SJCRH30 (cell line): ENCODE measurements around the gene SYT1. TPM values are rescaled to one million over a fixed set of nuclear protein-coding genes. Genes with fewer than 3 reads are reported as not detected.

Source experiments
- DNase-seq, 2 experiments: peaks; one replicate each; pipeline ENCODE4 v3.0.0-alpha.2; 2015 to 2020
- H3K27ac ChIP-seq: fragments of 250-450 bp; sonication (Bioruptor Pico); 2 replicates; pipeline ENCODE4 v1.5.1; 2020; ENCODE audit warnings: mild to moderate bottlenecking, moderate library complexity
- H3K27me3 ChIP-seq: fragments of 250-450 bp; sonication (Bioruptor Pico); 2 replicates; pipeline ENCODE4 v1.5.1; 2020; ENCODE audit warnings: mild to moderate bottlenecking, moderate library complexity
- H3K36me3 ChIP-seq: fragments of 250-450 bp; sonication (Bioruptor Pico); 2 replicates; pipeline ENCODE4 v1.5.1; 2020; ENCODE audit warnings: mild to moderate bottlenecking, moderate library complexity
- H3K4me1 ChIP-seq: fragments of 250-450 bp; sonication (Bioruptor Pico); 2 replicates; pipeline ENCODE4 v1.5.1; 2020; ENCODE audit warnings: mild to moderate bottlenecking, moderate library complexity
- H3K4me3 ChIP-seq: fragments of 250-450 bp; sonication (Bioruptor Pico); 2 replicates; pipeline ENCODE4 v1.5.1; 2020; ENCODE audit warnings: mild to moderate bottlenecking, moderate library complexity
- H3K9me3 ChIP-seq: fragments of 250-450 bp; sonication (Bioruptor Pico); replicated peaks from 2 replicates; pipeline ENCODE4 v1.5.1; 2020; ENCODE audit warnings: mild to moderate bottlenecking, moderate library complexity
- total RNA-seq: library from RNA; depleted of rRNA; stranded (reverse); fragments of >200 nt; shearing (Covaris generic); gene quantifications from 2 replicates; pipeline ENCODE4 v1.2.3, GENCODE V29; 2014

SYT1 gene
- total RNA-seq, 1 experiment from 2014 or later, result 6.8 TPM

- H3K4me3 ChIP-seq, result no peak overlapping the region
- H3K4me1 ChIP-seq, result no peaks in the 10 kb centered on the region
- no peaks in the 10 kb centered on the region for H3K27me3 ChIP-seq
- DNase-seq, result no peak
- H3K36me3 ChIP-seq, result no peaks in the 10 kb centered on the region
- no peak overlapping the region for H3K27ac ChIP-seq
- H3K9me3 ChIP-seq, result no peaks in the 10 kb centered on the region; the same call in 1 of the 2 replicates
These were observed 14.3 kb downstream of the SYT1 start for GRCh38 chr12:78878866-78879265.

GRCh38 chr12:78880078-78880477, 15.5 kb downstream of the SYT1 start:
- no peaks in the 10 kb centered on the region; the same call in 1 of the 2 replicates for H3K9me3 ChIP-seq
- no peak overlapping the region for H3K4me3 ChIP-seq
- no peak for DNase-seq
- H3K4me1 ChIP-seq, result no peaks in the 10 kb centered on the region
- no peaks in the 10 kb centered on the region for H3K36me3 ChIP-seq
- no peaks in the 10 kb centered on the region for H3K27me3 ChIP-seq
- H3K27ac ChIP-seq, result no peak overlapping the region

- H3K27me3 ChIP-seq, result no peaks in the 10 kb centered on the region
- H3K9me3 ChIP-seq, result no peaks in the 10 kb centered on the region; the same call in 1 of the 2 replicates
- H3K27ac ChIP-seq, result no peak overlapping the region
- no peaks in the 10 kb centered on the region for H3K36me3 ChIP-seq
- no peak overlapping the region for H3K4me3 ChIP-seq
- DNase-seq, result no peak
- H3K4me1 ChIP-seq, result no peaks in the 10 kb centered on the region
These were observed 17.1 kb downstream of the SYT1 start for GRCh38 chr12:78881685-78882084.

GRCh38 chr12:78885466-78885865, 20.9 kb downstream of the SYT1 start:
- Histone ChIP-seq H3K4me3 (no peak overlapping the region), H3K27me3 (no peaks in the 10 kb centered on the region), H3K27ac (no peak overlapping the region), H3K4me1 (no peaks in the 10 kb centered on the region), H3K9me3 (no peaks in the 10 kb centered on the region), H3K36me3 (no peaks in the 10 kb centered on the region)
- DNase-seq, result no peak

GRCh38 chr12:78886719-78887407, 22.3 kb downstream of the SYT1 start:
- DNase-seq, result peak; percentile 2 to 28
- Histone ChIP-seq H3K36me3 (no peaks in the 10 kb centered on the region; the same call in 1 of the 2 replicates), H3K9me3 (no peaks in the 10 kb centered on the region), H3K4me3 (no peak overlapping the region), H3K4me1 (no peaks in the 10 kb centered on the region), H3K27ac (peak overlapping the region; percentile 37), H3K27me3 (no peaks in the 10 kb centered on the region)

GRCh38 chr12:78887444-78887843, 22.9 kb downstream of the SYT1 start:
- H3K4me3 ChIP-seq, result no peak overlapping the region
- no peaks in the 10 kb centered on the region for H3K4me1 ChIP-seq
- H3K9me3 ChIP-seq, result no peaks in the 10 kb centered on the region
- H3K36me3 ChIP-seq, result no peaks in the 10 kb centered on the region; the same call in 1 of the 2 replicates
- no peaks in the 10 kb centered on the region for H3K27me3 ChIP-seq
- peak overlapping the region; percentile 37 for H3K27ac ChIP-seq
- DNase-seq, result peak in 1 of 2 experiments; percentile 4

GRCh38 chr12:78888568-78888967, 24.0 kb downstream of the SYT1 start:
- Histone ChIP-seq H3K4me1 (no peaks in the 10 kb centered on the region), H3K36me3 (no peaks in the 10 kb centered on the region; the same call in 1 of the 2 replicates), H3K27ac (no peak overlapping the region), H3K27me3 (no peaks in the 10 kb centered on the region), H3K9me3 (no peaks in the 10 kb centered on the region), H3K4me3 (no peak overlapping the region)
- no peak for DNase-seq

- Histone ChIP-seq H3K4me3 (no peak overlapping the region), H3K9me3 (no peaks in the 10 kb centered on the region), H3K27ac (no peak overlapping the region), H3K27me3 (no peaks in the 10 kb centered on the region), H3K36me3 (no peaks in the 10 kb centered on the region; the same call in 1 of the 2 replicates), H3K4me1 (no peaks in the 10 kb centered on the region)
- no peak for DNase-seq
These were observed 27.2 kb downstream of the SYT1 start for GRCh38 chr12:78891646-78892353.

GRCh38 chr12:78898416-78898815, 33.8 kb downstream of the SYT1 start:
- Histone ChIP-seq H3K4me3 (no peak overlapping the region), H3K27ac (no peak overlapping the region), H3K36me3 (no peaks in the 10 kb centered on the region), H3K9me3 (no peaks in the 10 kb centered on the region), H3K27me3 (no peaks in the 10 kb centered on the region), H3K4me1 (no peaks in the 10 kb centered on the region)
- peak; percentile 8 to 31 for DNase-seq

- Histone ChIP-seq H3K27me3 (no peaks in the 10 kb centered on the region), H3K4me1 (peaks cover 22% of the 10 kb centered on the region), H3K4me3 (no peak overlapping the region), H3K27ac (no peak overlapping the region), H3K36me3 (no peaks in the 10 kb centered on the region), H3K9me3 (no peaks in the 10 kb centered on the region)
- peak in 1 of 2 experiments; percentile 15 for DNase-seq
These were observed 50.3 kb downstream of the SYT1 start for GRCh38 chr12:78914859-78915331.

- Histone ChIP-seq H3K4me1 (peaks cover 22% of the 10 kb centered on the region), H3K9me3 (no peaks in the 10 kb centered on the region), H3K27me3 (no peaks in the 10 kb centered on the region), H3K36me3 (no peaks in the 10 kb centered on the region), H3K27ac (peak overlapping the region; percentile 48), H3K4me3 (no peak overlapping the region; the same call in 1 of the 2 replicates)
- DNase-seq, result peak; percentile 52 to 53
These were observed 52.4 kb downstream of the SYT1 start for GRCh38 chr12:78916845-78917480.

GRCh38 chr12:78917513-78917912, 52.9 kb downstream of the SYT1 start:
- Histone ChIP-seq H3K4me1 (peaks cover 22% of the 10 kb centered on the region), H3K9me3 (no peaks in the 10 kb centered on the region), H3K36me3 (no peaks in the 10 kb centered on the region), H3K4me3 (no peak overlapping the region), H3K27me3 (no peaks in the 10 kb centered on the region), H3K27ac (peak overlapping the region; percentile 48; the same call in 1 of the 2 replicates)
- no peak for DNase-seq

- no peak overlapping the region for H3K4me3 ChIP-seq
- no peaks in the 10 kb centered on the region for H3K27me3 ChIP-seq
- no peak overlapping the region for H3K27ac ChIP-seq
- H3K9me3 ChIP-seq, result no peaks in the 10 kb centered on the region
- H3K4me1 ChIP-seq, result peaks cover 22% of the 10 kb centered on the region
- H3K36me3 ChIP-seq, result no peaks in the 10 kb centered on the region
- no peak for DNase-seq
These were observed 53.7 kb downstream of the SYT1 start for GRCh38 chr12:78918268-78918667.

- Histone ChIP-seq H3K4me1 (no peaks in the 10 kb centered on the region), H3K27ac (no peak overlapping the region), H3K27me3 (no peaks in the 10 kb centered on the region), H3K36me3 (no peaks in the 10 kb centered on the region), H3K4me3 (no peak overlapping the region), H3K9me3 (no peaks in the 10 kb centered on the region)
- no peak for DNase-seq
These were observed 63.9 kb downstream of the SYT1 start for GRCh38 chr12:78928200-78929074.
